Activated CD8-positive, alpha-beta memory T cell treated with anti-CD3 and anti-CD28 coated beads for 36 hours (primary cell): Measurements from ENCODE around the gene RAB2B. TPM values are rescaled to one million over a fixed set of nuclear protein-coding genes. Genes with fewer than 3 reads are reported as not detected.

Source experiments
- CTCF ChIA-PET: fragments of 350-600 bp; sonication (Branson Sonifier 250); formaldehyde crosslinking; loops from one replicate; lab custom pipeline; 2021; ENCODE audit warnings: antibody characterized with exemption; lab: Charles Lee
- POLR2A ChIA-PET: fragments of 350-600 bp; sonication (Branson Sonifier 250); formaldehyde crosslinking; loops from one replicate; lab custom pipeline; 2021; ENCODE audit warnings: antibody characterized with exemption; lab: Charles Lee
- total RNA-seq, 2 experiments: library from RNA; stranded (reverse); gene quantifications; one replicate each; pipeline ENCODE4 v1.2.3, GENCODE V29; 2021

Gene RAB2B
- 10 to 100 TPM; 17.2 to 23.1 TPM for total RNA-seq

- CTCF ChIA-PET: interaction anchor here (0.6 to 2.0 kb wide), 15 partner anchors 10 to 166 kb away, joined by 3 to 8 read pairs (median 4); partner anchors contain the start of genes METTL3 and SALL2
- POLR2A ChIA-PET: interaction anchor here (0.6 to 2.5 kb wide), 5 partner anchors 22 to 369 kb away, joined by 3 to 16 read pairs (median 4); partner anchors contain the start of genes CHD8 and METTL3
Measured at GRCh38 chr14:21476925-21477681, at the start of gene RAB2B, which contains the start of gene TOX4. RAB2B (minus strand) TSS chr14:21476959; CDS start chr14:21476872, 87 bp downstream. TOX4 (plus strand) TSS chr14:21477195; CDS start chr14:21477279, 84 bp downstream.

- POLR2A ChIA-PET: interaction anchor here (0.6 to 1.8 kb wide), 3 partner anchors 16 to 81 kb away, joined by 3 to 18 read pairs (median 3); partner anchors contain the start of gene METTL3
- CTCF ChIA-PET: interaction anchor here (0.9 to 1.5 kb wide), 5 partner anchors 15 to 49 kb away, joined by 3 to 6 read pairs (median 4); partner anchors contain the start of genes METTL3 and TOX4
Measured at GRCh38 chr14:21525962-21526671, 49.4 kb upstream of the RAB2B start, which contains the start of gene SALL2. SALL2 (minus strand) TSS chr14:21526346; CDS start chr14:21526127, 219 bp downstream.

GRCh38 chr14:21525571-21525961, 48.8 kb upstream of the RAB2B start:
- ChIA-PET POLR2A (interaction anchor here (1.8 kb wide), 1 partner anchor 15 kb away, joined by 18 read pairs; the partner anchor contains the start of gene METTL3), CTCF (interaction anchor here (1.0 to 1.5 kb wide), 4 partner anchors 14 to 48 kb away, joined by 3 to 6 read pairs (median 4); partner anchors contain the start of genes METTL3 and TOX4)

- ChIA-PET POLR2A (no interaction called here), CTCF (interaction anchor here (1.5 kb wide), 1 partner anchor 34 kb away, joined by 3 read pairs; no protein-coding TSS in a partner anchor)
Measured at GRCh38 chr14:21524575-21525490, 48.1 kb upstream of the RAB2B start.

- POLR2A ChIA-PET: no interaction called here
- CTCF ChIA-PET: interaction anchor here (1.4 kb wide), 1 partner anchor 25 kb away, joined by 4 read pairs; no protein-coding TSS in a partner anchor
Measured at GRCh38 chr14:21523203-21523602, 46.4 kb upstream of the RAB2B start.

GRCh38 chr14:21521501-21521900, 44.7 kb upstream of the RAB2B start:
- POLR2A ChIA-PET: no interaction called here
- CTCF ChIA-PET: interaction anchor here (0.5 kb wide), 1 partner anchor 29 kb away, joined by 3 read pairs; no protein-coding TSS in a partner anchor

GRCh38 chr14:21520767-21521166, 44.0 kb upstream of the RAB2B start:
- CTCF ChIA-PET: interaction anchor here (0.5 kb wide), 1 partner anchor 28 kb away, joined by 3 read pairs; no protein-coding TSS in a partner anchor
- POLR2A ChIA-PET: no interaction called here

- ChIA-PET POLR2A (no interaction called here), CTCF (interaction anchor here (0.6 to 1.0 kb wide), 2 partner anchors 14 to 522 kb away, joined by 3 to 5 read pairs; no protein-coding TSS in a partner anchor)
Measured at GRCh38 chr14:21518725-21519124, 42.0 kb upstream of the RAB2B start.

- CTCF ChIA-PET: no interaction called here
- POLR2A ChIA-PET: no interaction called here
Measured at GRCh38 chr14:21514341-21514740, 37.6 kb upstream of the RAB2B start.

- ChIA-PET CTCF (interaction anchor here (0.6 to 3.9 kb wide), 6 partner anchors 12 to 55 kb away, joined by 4 to 19 read pairs (median 6); partner anchors contain the start of genes CHD8, SALL2 and TOX4), POLR2A (interaction anchor here (0.5 to 2.4 kb wide), 11 partner anchors 10 to 1498 kb away, joined by 3 to 18 read pairs (median 5); partner anchors contain the start of genes OXA1L, RAB2B, SALL2 and TOX4)
Measured at GRCh38 chr14:21510735-21511657, 34.2 kb upstream of the RAB2B start, which contains the start of gene METTL3. METTL3 (minus strand) TSS chr14:21511340; CDS start chr14:21511223, 117 bp downstream.

- ChIA-PET POLR2A (interaction anchor here (0.6 to 2.4 kb wide), 3 partner anchors 17 to 72 kb away, joined by 3 to 18 read pairs (median 3); partner anchors contain the start of gene SALL2), CTCF (interaction anchor here (1.7 to 3.9 kb wide), 3 partner anchors 10 to 54 kb away, joined by 4 to 19 read pairs (median 5); partner anchors contain the start of genes CHD8 and SALL2)
Measured at GRCh38 chr14:21509432-21510143, 32.8 kb upstream of the RAB2B start.

GRCh38 chr14:21506557-21506956, 29.8 kb upstream of the RAB2B start:
- ChIA-PET POLR2A (no interaction called here), CTCF (no interaction called here)

- ChIA-PET CTCF (interaction anchor here (1.1 kb wide), 1 partner anchor 13 kb away, joined by 5 read pairs; no protein-coding TSS in a partner anchor), POLR2A (no interaction called here)
Measured at GRCh38 chr14:21505012-21505553, 28.3 kb upstream of the RAB2B start.

GRCh38 chr14:21503376-21503775, 26.6 kb upstream of the RAB2B start:
- ChIA-PET CTCF (no interaction called here), POLR2A (no interaction called here)

- POLR2A ChIA-PET: interaction anchor here (1.9 kb wide), 1 partner anchor 9 kb away, joined by 5 read pairs; the partner anchor contains the start of gene METTL3
Measured at GRCh38 chr14:21501568-21501967, 24.8 kb upstream of the RAB2B start.

More at GRCh38 chr14:21501568-21501967, 24.8 kb upstream of the RAB2B start:
- CTCF ChIA-PET: interaction anchor here (1.6 kb wide), 1 partner anchor 56 kb away, joined by 4 read pairs; no protein-coding TSS in a partner anchor
